SK-N-SH (cell line): Measurements from ENCODE around the gene ART4.

Experiments used
- CTCF ChIP-seq: fragments of 200-600 bp; sonication (generic); IDR thresholded peaks from 2 replicates; pipeline ENCODE4 v1.6.1; 2017; ENCODE audit warnings: antibody characterized with exemption, mild to moderate bottlenecking, moderate library complexity
- ELF1 ChIP-seq: IDR thresholded peaks from 2 replicates; pipeline ENCODE4 v1.4.0; 2012
- EP300 ChIP-seq, 2 experiments: IDR thresholded peaks; 2 replicates each; pipeline versions ENCODE4 v1.4.0 to v1.6.1; 2012; ENCODE audit warnings: borderline replicate concordance in 1 of 2, low read depth in 1 of 2, low read length in 1 of 2
- FOXJ3 ChIP-seq: sonication (generic); formaldehyde crosslinking; IDR thresholded peaks from 2 replicates; pipeline ENCODE4 v1.5.1; 2020; ENCODE audit warnings: mild to moderate bottlenecking, missing genetic modification reagents
- NRF1 ChIP-seq: IDR thresholded peaks from 2 replicates; pipeline ENCODE4 v1.6.1; 2012; ENCODE audit warnings: low read depth, mild to moderate bottlenecking, low read length
- POLR2AphosphoS5 ChIP-seq: IDR thresholded peaks from 2 replicates; pipeline ENCODE4 v1.6.1; 2012; ENCODE audit warnings: low read depth, low read length
- RAD21 ChIP-seq: IDR thresholded peaks from 2 replicates; pipeline ENCODE4 v1.6.1; 2012; ENCODE audit warnings: mild to moderate bottlenecking, low read length
- YY1 ChIP-seq: IDR thresholded peaks from 2 replicates; pipeline ENCODE4 v1.4.0; 2012; ENCODE audit warnings: low read depth, mild to moderate bottlenecking
- TF ChIP-seq, protein P1 (sequence below): IDR thresholded peaks from 2 replicates; pipeline ENCODE4 v1.4.0; 2012; ENCODE audit warnings: low read depth

- no peak for TF ChIP-seq EP300 (IDR thresholded peaks at IDR 0.05; ENCODE audit: borderline replicate concordance in 1 of 2, low read depth in 1 of 2, low read length in 1 of 2)
- TF ChIP-seq, protein P1, sequence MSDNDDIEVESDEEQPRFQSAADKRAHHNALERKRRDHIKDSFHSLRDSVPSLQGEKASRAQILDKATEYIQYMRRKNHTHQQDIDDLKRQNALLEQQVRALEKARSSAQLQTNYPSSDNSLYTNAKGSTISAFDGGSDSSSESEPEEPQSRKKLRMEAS = no peak
- no peak for TF ChIP-seq CTCF
- no peak for TF ChIP-seq RAD21
- TF ChIP-seq FOXJ3 = no peak
- TF ChIP-seq NRF1 = no peak
- TF ChIP-seq YY1 = no peak
- no peak for TF ChIP-seq POLR2AphosphoS5
- no peak for TF ChIP-seq ELF1
Observed at GRCh38 chr12:14846876-14847580, 3.7 kb upstream of the ART4 start.
